NCI-H69 (cell line): ENCODE data around the gene SHB.

Source experiments
- DNase-seq: peaks from one replicate; lab custom pipeline; 2025; lab: John Stamatoyannopoulos, UW

The SHB gene, protein sequence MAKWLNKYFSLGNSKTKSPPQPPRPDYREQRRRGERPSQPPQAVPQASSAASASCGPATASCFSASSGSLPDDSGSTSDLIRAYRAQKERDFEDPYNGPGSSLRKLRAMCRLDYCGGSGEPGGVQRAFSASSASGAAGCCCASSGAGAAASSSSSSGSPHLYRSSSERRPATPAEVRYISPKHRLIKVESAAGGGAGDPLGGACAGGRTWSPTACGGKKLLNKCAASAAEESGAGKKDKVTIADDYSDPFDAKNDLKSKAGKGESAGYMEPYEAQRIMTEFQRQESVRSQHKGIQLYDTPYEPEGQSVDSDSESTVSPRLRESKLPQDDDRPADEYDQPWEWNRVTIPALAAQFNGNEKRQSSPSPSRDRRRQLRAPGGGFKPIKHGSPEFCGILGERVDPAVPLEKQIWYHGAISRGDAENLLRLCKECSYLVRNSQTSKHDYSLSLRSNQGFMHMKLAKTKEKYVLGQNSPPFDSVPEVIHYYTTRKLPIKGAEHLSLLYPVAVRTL

DNA sequence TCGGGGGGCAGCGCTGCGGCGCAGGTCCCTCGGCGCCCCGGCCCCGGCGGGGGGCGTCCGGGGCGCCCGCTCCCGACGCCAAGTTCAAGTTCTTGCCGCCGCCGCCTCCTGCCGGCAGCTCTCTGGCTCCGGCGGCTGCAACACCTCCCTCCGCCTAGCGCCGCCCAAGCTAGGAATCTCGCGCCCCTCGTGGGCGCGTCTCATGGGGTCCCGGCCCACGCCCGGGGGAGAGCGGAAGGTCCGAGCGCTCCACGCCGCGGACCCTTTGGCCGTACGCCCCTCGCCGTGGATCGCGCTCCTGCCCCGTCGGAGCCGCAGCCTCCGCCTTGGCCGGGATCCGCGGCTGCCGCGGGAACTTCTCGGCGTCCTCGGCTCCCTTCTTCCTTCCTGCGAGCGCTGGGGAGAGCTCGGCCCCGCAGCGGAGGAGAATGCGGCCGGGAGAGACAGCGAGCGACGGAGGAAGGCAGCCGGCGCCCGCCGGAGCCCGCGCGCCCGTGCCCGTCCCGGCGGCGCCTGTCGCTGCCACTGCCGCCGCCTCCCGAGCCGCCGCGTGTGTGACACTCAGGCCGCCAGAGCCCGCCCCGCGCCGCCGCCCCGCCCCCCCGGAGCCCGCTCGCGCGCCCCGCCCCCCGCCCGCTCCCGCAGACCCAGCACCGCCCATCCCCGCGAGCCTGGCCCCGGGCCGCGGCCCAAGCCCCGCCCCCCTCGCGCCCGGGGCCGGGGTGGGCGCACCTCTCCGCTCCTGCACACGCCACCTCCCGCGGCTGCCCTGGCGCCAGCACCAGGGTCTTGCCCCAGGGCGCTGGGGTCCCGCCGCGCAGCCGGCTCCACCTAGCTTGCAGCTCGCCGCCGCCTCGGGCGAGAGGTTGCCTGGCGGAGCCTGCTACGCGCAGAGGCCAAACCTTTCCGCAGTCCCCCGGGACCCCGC lies at the start of gene SHB:
SHB (minus strand) TSS at position 527 of the 928 bp plus-strand sequence. CDS start 582 bp downstream, outside the sequence.
- DNase-seq, result peak; percentile 100

DNA sequence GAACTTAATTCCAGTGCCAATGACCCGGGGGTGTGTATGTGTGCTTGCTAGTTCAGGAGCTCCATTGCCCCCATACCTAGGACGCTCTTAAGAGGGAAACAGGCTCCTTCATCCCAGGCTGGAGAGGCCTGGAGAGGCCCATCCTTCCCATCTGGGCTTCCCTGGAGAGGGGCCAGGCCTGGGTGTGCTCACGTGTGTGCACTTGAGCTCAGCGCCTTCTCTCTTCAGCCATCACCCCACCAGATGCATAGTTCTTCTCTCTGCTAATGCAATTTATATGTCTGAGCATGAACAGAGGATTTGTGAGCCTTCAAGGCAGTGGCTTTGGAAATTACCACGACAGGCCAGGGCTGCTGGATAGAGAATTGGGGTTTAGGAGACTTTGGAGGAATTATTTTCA lies 48.6 kb upstream of the SHB start:
- DNase-seq, result peak; percentile 68

DNA sequence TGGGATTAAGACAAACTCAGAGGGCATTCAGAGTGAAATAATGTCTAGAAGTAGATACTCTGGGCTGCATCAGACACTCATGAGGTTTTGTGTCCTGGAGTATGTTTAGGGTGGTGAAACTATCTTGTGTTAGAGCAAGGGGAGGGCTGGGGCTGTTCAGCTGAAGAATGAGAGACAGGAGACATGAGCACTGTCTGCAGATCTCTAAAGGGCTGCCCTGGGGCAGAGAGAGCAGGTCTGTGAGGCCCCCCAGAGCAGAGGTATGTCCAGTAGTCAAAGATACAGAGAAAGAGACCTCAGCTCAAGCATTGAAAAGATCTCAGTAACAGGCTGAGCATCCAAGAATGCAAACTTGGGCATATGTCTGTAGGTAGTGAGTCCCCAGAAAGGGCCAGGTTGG lies 45.9 kb upstream of the SHB start:
- DNase-seq, result no peak

DNA sequence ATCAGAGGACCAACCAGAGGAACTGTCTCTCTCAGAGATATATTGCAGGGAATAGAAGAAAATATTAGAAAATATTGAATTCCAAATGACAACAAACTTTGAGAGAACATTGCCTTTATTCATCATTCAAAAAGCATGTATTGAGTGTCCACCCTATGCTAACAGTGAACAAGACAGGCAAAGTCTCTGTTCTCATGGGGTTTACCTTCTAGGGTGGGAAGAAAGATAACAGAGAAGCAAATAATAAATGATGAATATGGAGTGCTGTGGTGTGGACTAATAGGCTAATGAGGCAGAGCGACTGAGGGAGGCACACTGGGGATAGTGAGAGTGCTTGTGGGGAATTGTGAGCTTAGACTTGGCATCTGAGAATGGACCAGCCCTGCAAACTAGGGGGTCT lies 43.4 kb upstream of the SHB start:
- DNase-seq, result no peak

DNA sequence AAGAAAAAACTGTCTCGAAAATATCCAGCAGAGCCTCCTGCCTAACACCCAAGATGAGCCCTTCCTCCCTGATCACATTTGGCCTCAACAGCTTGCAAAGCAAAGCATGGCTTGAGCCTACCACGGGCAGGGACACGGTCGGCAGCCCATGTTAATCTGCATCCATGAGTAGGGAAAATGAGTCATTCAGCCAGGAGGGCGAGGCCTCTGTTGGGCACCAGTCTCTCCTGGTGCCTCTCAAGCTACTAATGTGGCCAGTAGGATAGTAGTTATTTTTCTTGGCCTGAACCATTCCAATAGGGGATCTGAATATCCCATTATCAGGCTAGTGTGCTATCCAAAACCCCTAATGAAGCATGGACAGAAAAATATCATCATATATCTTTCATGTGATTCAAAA lies 43.0 kb upstream of the SHB start:
- no peak for DNase-seq

DNA sequence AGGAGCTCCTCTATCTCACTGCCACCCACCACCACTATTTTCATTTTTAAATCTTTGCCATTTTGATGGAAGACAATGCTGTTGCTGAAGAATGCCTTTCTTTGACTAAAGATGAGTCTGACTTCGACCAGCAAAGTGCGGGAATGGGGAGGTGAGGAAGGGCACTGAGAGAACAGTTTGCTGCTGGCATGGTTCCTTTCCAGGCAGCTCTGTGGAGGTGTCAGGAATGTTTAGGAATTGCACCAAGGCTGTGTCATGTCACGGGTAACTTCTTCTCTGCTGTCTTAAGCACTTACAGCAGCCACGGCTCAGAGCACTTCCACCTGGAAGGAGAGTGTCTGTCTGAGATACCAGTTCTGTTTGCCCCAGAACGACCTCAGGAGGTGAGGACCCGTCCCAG lies 41.4 kb upstream of the SHB start:
- DNase-seq, result no peak

DNA sequence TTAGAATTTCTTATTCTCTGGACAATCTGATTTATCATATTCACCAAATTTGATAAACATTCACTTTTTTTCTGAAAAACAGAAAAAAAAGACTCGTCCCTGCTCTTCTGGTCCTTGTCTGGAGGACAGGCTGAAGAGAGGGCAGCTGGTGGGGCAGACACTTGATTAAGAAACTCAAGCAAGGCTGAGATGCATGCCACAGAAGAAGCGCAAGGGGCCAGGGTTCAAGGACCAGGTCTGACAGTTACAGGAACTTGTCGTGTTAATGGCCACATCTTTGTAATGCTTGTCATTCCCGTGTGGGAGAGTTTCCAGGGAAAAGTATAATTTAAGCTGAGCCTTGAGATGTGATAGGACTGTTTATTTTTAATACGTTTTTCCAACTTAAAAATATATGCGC lies 40.6 kb upstream of the SHB start:
- no peak for DNase-seq

DNA sequence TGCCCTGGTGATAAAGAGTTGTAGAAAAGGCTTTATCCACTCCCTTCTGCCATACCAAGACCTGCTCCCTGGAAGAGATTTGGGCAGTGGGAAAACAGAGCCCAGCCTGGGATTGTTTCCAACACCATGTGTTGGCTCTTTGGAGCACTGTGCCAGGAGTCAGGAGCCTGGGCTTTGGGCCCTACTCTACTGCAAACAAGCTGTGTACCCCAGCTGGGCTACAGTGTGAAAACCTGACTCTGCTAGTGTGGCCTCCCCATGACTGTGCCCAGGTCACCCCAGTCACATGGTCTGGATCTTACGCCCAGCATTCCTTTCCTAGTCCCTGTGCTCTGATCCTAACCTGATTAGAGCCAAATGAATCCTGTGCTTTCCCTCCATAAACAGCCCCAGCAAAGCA lies 39.3 kb upstream of the SHB start:
- no peak for DNase-seq

DNA sequence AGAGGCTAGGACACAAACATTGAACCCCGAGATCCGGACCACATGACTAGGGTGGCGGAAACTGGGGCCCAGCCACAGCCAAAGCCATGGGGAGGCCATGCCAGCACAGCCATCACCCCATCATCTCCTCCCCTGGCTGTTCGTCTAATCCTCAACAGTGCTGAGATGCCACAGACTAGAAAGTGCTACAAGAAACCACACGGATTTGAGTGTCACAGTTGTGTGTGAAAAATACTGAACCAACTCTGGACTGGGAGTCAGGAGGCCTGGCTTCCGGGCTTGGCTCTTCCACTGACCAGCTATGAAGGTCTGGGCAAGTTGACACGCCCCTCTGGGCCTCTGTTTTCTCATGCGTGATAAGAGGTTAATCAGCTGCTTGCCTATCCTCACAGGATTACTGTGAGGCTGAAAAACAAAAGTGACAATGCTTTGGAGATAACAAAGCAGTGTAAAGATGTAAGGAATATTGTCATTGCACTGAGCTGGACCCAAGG lies 38.8 kb upstream of the SHB start:
- peak; percentile 24 for DNase-seq

DNA sequence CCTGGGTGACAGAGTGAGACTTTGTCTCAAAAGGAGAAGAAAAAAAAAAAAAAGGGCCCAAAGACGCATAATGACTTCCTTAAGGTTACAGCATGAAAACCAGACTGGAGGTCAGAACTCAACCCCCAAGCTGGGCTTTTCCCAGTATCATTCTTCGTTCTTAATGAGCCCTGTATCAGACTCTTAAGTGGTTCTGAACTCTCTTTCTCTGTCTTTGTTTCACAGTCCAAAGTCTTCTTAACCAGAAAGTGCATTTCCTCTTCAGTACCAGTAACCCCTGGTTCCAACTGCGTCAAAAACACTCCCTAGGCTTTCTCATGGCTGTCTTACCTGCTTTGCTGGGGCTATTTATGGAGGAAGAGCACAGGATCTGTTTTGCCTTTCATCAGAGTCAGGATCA lies 38.4 kb upstream of the SHB start:
- no peak for DNase-seq

DNA sequence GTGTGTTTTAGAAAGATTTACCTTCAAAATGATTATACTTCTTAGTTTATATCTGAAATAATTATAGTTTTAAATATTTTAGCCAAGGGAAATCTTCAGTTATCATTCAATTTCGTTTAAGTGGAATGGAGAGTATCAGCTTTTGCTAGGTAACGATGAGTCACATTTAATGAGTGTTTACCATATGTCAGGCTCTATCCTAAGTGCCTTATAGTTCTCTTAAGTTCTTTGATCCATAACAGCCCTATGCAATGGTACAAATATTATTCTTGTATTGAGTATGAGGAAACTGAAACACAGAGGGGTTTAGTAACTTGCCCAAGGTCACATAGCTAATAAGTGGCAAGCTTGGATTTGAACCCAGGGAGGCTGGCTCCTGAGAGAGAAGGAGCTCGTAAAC lies 37.5 kb upstream of the SHB start:
- peak; percentile 90 for DNase-seq

DNA sequence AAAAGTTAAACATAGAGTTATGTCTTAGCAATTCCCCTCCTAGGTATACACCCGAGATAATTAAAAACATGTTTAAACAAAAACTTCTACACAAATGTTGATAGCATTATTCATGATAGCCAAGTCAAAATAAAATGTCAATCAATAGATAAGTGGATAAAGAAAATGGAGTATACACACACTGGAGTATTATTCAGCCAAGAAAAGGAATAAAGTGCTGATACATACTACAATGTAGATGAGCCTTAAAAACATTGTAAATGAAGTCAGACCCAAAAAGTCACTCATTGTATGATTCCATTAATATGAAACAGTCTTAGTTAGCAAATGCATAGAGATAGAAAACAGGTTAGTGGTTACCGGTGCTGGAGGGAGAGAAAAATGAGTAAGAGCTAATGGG lies 34.3 kb upstream of the SHB start:
- no peak for DNase-seq

DNA sequence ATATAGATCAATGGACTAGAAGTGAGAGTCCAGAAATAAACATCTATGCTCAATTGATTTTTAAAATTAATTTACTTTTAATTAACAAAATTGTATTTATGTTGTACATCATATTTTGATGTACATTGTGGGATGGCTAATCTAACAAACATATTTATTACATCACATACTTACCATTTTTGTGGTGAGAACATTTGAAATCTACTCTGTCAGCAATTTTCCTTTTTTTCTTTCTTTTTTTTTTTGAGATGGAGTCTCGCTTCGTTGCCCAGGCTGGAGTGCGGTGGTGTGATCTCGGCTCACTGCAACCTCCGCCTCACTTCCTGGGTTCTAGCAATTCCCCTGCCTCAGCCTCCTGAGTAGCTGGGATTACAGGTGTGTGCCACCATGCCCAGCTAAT lies 32.4 kb upstream of the SHB start:
- DNase-seq, result no peak

DNA sequence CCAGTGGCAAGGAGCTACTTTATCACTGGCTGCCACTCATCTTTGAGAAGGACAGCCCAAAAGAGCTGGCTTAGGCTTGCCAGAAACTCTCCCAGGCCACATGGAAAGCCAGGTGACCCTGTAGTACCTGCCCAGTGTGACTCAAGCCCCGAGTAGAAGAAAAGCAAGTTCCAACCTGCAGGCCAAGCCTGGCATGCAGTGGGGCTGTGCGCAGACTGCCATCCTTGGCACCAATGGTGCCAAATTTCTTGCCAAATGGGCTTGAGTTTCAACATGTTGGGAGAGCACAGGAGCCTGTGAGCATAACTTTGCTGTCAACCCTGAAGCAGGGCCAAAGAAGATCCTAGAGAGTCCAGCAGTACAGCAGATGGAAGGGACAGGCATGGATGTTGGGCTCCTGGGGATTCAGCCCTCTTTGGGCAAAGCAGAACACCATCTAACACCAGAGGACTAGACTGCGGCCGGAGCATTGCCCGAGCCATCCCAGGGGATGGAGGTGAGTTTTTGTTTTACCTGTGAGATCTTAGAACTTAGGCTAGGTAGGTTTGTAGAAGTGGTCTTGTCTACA lies 27.3 kb upstream of the SHB start:
- DNase-seq, result no peak

DNA sequence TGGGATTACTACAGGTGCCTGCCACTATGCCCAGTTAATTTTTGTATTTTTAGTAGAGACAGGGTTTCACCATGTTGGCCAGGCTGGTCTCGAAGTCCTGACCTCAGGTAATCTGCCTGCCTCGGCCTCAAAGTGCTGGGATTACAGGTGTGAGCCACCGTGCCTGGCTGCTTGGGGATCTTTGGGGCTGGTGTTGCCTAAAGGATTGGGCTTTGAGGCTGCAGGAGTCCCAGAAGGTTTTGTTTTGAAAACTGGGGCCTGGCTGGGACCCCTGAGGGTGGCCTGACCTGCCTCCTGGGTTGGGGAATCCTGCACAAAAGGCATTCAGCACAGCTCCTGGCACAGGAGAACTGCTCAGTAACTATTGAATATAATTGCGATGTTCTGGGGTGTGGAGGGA lies 25.1 kb upstream of the SHB start:
- no peak for DNase-seq

DNA sequence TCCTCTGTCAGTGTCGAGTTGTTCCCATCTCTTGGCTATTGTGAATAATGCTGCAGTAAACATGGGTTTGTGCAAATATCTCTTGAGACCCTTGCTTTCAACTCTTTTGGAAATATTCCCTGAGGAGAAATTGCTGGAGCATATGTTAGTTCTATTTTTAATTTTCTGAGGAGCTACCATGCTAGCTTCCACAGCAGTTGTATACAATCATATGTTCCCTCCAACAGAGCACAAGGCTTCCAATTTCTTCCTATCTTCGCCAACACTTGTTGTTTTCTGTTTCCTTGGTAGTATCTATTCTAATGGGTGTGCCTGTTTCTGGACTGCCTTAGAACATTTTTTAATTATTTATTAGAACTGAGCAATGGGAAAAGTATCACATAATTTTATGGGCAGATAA lies 23.6 kb upstream of the SHB start:
- DNase-seq, result no peak

DNA sequence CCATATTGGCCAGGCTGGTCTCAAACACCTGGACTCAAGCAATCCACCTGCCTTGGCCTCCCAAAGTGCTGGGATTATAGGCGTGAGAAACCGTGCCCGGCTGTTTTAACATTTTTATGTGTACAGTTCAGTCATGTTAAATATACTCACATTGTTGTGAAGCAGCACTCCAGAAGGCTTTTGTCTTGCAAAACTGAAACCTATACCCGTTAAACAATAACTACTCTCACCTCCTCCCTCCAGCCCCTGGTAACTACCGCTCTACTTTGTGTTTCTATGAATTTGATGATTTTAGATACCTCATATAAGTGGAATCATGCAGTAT lies 23.1 kb upstream of the SHB start:
- DNase-seq, result no peak

DNA sequence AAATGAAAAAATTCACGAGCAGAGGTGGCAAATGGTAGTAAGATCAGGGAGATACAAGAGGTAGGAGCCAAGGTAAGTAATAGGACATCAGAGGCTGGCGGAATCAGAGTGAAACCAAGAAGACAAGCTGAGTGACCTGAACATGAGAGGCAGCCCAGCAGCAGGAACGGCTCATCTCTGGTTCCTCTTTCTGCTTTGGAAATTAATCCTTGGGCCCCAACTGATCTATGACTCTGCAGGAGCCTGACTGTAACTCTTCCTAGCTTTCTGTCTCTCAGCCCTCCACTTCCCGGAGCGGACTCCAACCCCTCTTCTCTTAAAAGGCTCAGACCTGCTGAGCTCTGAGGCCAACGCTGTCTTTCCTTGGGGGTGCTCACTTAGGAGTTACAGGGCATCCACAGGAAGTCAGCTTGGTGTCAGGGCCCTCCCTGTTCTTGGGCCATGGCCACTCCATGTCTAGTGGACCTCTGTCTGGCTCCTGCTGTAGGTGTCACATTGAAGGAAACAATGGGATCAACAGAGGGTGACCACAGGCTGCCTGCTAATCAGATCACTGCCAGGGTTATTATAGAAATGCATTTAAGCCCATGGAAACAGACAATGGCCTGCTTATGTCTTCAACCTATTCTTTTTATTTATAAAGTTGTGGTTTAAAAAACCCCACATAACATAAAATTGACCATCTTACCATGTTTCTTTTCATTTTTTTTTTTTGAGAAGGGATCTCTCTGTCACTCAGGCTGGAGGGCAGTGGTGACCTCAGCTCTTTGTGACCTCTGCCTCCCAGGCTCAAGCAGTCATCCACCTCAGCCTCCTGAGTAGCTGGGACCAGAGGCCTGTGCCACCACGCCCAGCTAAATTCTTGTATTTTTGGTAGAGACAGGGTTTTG lies 22.5 kb upstream of the SHB start:
- no peak for DNase-seq

DNA sequence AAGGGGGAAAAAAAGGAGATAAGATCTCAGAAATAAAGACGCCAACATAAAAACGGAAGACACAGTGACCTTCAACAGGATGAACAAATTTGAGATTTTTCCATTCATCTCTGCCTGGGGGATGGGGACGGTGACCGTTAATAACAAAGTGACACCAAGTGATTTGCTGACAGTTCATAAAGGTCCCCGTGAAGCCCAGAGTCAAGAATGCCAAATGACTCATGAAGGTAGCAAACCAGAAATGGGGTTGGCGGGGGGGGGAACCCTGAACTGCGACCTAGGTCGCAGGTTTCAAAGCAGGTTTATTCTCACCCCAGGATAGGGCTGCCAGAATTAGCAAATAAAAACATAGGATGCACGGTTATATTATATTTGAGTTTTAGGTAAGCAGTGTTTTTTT lies 21.1 kb upstream of the SHB start:
- DNase-seq, result no peak

DNA sequence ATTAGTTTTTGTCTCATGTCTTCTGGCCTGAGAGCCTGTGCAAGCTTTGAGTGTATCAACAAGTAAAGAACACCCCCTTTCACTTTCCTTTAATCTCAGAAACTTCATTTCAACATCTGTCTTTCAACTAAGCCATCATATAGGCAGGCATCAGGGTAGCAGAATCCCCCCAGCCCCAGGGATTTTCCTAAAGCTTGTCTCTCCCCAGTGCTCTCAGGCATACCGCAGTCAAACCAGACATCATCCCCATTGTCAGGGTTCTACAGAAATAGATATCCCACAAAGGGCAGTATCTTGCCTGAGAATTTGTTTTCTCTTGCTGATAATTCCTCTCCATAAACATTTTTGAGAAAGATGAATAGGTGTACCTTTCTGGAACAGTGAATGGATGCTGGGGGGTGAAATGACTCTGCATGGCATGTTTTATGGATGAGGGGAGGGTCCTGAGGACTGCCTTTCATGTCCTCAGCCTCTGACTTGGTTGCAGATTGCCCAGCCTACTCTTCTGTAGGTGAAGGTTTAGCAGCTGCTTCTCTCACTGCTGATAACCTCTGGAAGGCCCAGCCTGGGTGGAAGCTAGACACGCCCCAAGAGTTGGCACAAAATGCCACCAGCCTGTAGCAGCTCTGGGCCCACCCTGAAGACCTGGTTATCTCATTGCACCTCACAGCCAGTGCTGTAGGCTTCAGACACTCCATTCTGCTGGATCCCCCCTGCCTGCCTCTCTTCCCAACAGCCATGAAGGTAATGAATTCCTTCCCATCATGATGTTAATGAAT lies 20.5 kb upstream of the SHB start:
- no peak for DNase-seq
